Measurements from ENCODE around the gene DRD1.
"Not testable (repeated sequence)": the region's sequence is repeated elsewhere in the genome, so short reads cannot be mapped to it uniquely, and the experiment has no call there.

The DRD1 gene

DNA sequence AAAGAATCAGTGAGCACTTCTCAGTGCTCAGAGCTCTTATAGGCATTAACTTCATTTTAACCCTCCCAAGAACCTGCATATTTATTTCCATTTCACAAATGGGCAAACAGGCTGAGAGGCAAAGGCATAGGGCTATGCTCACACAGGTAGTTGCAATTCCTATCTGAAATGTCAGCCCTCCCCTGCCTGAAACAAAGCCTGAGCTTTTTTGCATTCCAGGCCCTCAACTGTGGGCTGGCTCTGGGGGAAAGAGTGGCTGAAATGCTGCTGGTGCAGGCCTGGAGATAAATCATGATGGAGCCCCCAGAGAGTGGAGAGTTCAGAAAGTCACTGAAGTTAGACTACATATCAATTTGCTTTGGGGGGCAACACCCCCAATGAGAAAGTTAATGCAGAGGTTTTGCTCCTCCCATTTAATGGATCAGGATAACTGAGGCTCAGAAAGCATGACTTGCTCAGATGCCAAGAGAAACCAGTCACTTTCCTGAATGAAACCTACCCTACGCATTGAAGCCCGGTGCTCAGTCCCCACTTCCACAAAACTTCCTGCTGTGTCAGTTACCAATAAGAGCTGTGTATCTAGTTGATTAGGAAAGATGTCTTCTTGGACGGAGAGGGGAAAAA, 5.6 kb downstream of the DRD1 start:
- TF ChIP-seq, protein P1, sequence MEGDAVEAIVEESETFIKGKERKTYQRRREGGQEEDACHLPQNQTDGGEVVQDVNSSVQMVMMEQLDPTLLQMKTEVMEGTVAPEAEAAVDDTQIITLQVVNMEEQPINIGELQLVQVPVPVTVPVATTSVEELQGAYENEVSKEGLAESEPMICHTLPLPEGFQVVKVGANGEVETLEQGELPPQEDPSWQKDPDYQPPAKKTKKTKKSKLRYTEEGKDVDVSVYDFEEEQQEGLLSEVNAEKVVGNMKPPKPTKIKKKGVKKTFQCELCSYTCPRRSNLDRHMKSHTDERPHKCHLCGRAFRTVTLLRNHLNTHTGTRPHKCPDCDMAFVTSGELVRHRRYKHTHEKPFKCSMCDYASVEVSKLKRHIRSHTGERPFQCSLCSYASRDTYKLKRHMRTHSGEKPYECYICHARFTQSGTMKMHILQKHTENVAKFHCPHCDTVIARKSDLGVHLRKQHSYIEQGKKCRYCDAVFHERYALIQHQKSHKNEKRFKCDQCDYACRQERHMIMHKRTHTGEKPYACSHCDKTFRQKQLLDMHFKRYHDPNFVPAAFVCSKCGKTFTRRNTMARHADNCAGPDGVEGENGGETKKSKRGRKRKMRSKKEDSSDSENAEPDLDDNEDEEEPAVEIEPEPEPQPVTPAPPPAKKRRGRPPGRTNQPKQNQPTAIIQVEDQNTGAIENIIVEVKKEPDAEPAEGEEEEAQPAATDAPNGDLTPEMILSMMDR (IDR thresholded peaks at IDR 0.05; ENCODE audit: low read length, missing control alignments), result no peak
- no peak overlapping the region for H3K4me3 ChIP-seq (replicated peaks; ENCODE audit: low read depth, low read length)
- DNase-seq (ENCODE audit: low read depth), result no peak

DNA sequence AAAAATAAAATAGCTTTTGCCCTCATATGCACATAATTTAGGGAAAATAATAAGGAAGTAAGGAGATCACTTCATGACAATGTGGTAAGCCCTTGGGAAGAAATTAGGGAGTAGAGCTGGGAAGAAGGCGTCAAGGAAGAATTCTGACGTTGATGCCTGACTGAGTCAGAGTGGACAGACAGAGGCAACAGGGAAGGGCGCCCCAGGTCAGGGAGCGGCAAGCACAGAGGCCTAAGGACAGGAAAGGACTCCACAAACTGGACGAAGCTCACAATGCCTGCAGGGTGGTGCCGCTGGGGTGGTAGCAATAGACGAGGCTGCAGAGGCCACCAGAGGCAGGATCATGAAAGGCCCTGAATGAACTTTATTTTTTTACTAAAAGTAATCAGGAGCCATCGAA, 7.6 kb downstream of the DRD1 start:
- no peak for DNase-seq (ENCODE audit: low read depth)
- TF ChIP-seq, protein P1 (IDR thresholded peaks at IDR 0.05; ENCODE audit: low read length, missing control alignments), result no peak
- no peak overlapping the region for H3K4me3 ChIP-seq (replicated peaks; ENCODE audit: low read depth, low read length)

DNA sequence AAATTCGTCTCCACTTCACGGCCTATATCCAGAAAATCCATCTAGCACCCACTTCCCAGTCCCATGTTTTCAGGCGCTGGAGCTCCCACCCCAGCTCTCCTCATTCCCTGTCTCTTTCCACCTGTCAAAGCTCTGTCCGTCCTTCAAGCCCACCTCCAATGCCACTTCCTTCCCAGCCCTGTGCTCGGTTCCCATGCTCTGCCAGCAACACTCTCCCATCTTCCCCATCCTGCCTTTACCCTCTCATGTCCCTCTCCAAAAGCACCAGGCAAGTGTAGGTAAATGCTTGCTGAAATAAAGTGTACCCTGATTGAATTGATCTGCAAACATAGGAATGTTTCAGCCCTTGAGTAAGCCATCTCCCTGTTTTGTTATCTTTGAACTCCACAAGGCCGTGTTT, 9.2 kb downstream of the DRD1 start:
- TF ChIP-seq, protein P1 (IDR thresholded peaks at IDR 0.05; ENCODE audit: low read length, missing control alignments), result no peak
- no peak for DNase-seq (ENCODE audit: low read depth)
- H3K4me3 ChIP-seq (replicated peaks; ENCODE audit: low read depth, low read length), result no peak overlapping the region

DNA sequence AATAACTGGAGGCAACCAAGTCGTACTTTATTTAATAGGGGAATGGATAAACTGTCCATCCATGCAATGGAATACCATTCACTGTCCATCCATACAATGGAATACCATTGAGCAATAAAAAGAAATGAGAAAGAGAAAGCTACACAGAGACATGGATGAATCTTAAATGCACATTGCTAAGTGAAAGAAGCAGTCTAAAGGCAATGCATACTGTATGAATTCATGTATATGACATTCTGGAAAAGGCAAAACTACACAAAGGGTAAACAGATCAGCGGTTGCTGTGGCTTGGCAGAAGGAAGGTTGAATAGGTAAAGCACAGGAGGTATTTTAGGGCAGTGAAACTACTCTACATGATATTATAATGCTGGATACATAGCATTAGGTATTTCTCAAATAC, 16.2 kb downstream of the DRD1 start:
- H3K4me3 ChIP-seq (replicated peaks; ENCODE audit: low read depth, low read length), result no peak overlapping the region
- DNase-seq (ENCODE audit: low read depth), result no peak
- TF ChIP-seq, protein P1 (IDR thresholded peaks at IDR 0.05; ENCODE audit: low read length, missing control alignments), result no peak

DNA sequence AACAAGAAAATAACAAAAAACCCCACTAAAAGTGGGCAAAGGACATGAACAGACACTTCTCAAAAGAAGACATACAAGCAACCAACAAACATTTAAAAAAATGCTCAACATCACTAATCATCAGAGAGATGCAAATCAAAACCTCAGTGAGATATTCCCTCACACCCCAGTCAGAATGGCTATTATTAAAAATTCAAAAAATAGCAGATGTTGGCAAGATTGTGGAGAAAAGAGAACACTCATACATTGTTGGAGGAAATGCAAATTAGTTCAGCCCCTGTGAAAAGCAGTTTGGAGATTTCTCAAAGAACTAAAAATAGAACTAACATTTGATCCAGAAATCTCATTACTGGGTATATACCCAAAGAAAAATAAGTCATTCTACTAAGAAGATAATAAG, 19.4 kb downstream of the DRD1 start:
- not testable (repeated sequence) for H3K4me3 ChIP-seq (replicated peaks; ENCODE audit: low read depth, low read length); DNase-seq (ENCODE audit: low read depth)

DNA sequence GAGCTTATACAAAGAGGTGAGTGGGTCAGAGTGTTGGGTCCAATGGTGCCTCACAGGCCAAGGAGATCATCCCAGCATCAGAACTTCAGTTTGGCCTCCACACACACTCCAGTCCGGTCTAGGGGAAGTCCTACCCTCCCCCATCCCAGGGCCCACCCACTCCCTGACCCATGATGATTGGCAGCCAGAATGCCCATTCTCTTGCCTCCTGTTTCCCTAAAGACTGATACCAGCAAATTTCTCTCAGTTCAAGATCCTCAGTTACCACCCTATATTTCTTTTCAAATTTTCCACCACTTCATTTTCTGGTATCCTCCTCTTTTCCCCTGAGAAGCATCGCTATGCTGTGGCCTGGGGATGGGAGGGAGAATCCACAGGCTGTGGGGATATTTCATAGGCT, 21.9 kb downstream of the DRD1 start:
- DNase-seq (ENCODE audit: low read depth), result no peak
- TF ChIP-seq, protein P1 (IDR thresholded peaks at IDR 0.05; ENCODE audit: low read length, missing control alignments), result no peak
- no peak overlapping the region for H3K4me3 ChIP-seq (replicated peaks; ENCODE audit: low read depth, low read length)

DNA sequence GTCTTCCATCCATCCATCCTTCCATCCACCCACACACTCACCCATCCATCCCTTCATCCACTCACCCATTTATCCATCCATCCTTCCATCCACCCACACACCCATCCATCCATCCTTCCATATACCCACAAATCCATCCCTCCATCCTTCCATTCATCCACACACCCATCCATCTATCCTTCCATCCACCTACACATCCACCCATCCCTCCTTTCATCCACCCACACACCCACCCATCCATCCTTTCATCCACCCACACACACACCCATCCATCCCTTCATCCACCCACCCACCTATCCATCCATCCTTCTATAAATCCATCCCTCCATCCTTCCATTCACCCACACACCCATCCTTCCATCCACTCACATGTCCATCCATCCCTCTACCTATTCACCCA, 23.6 kb downstream of the DRD1 start:
- TF ChIP-seq, protein P1 (IDR thresholded peaks at IDR 0.05; ENCODE audit: low read length, missing control alignments), result no peak
- no peak for DNase-seq (ENCODE audit: low read depth)
- no peak overlapping the region for H3K4me3 ChIP-seq (replicated peaks; ENCODE audit: low read depth, low read length)
